NK-92 (cell line): ENCODE data around the gene APH1B.
"Not testable (repeated sequence)": the region's sequence is repeated elsewhere in the genome, so short reads cannot be mapped to it uniquely, and the experiment has no call there.

ENCODE experiments used
- DNase-seq: peaks from one replicate; lab custom pipeline; 2025; ENCODE audit not compliant: unreplicated experiment; lab: John Stamatoyannopoulos, UW

Gene APH1B

DNA sequence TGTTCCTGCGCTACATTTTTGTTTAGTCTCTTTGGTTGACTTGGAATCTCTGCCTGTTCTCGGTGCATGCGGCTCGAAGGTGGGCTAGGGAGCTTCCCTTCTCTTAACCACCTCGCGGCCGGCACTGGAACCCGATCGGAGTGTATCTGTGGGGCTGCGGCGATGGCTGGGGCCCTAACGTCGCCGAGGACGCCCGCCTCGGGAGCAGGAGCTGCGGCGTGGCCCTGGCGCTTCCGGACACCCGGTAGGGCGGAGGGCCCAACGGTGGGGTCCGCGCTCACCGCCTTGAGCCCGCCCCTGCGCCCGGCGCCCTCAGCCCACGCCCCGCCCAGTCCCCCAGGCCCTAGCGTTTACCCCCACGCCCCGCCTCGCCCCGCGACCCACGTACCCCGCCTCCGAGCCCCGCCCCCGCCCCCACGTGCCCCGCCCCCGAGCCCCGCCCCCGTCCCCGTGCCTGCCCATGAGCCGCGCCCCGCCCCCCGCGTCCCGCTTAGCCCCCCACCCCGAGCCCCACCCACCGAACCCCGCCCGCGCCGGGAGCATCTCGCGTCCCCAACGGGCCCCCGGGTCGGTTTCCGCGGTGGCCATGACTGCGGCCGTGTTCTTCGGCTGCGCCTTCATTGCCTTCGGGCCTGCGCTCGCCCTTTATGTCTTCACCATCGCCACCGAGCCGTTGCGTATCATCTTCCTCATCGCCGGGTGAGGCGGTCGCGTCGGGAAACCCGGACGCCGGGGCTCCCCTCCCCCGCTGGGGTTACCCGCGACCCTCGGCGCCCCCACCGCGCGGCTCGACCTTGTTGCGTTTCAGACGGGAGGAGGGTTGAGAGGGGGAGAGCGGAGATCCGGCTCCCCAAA is at the start of gene APH1B:
TSS of gene APH1B (plus strand) at position 568 of the 855 bp plus-strand sequence. CDS start at position 587, 19 bp downstream.
- DNase-seq, result no peak

DNA sequence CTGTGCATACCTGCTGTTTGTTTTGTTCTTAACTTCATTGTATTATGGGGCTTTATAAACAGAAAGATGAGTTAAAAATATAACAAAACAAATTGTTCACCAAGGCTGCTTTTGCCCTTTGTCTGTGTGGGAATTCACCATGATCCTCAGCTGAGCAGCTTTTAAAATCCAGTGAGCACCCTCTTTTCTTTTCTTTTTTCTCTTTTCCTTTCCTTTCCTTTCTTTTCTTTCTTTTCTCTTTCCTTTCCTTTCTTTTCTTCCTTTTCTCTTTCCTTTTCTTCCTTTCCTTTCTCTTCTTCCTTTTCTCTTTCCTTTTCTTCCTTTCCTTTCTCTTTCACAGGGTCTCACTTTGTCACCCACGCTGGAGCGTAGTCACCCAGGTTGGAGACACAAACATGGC is 49.7 kb upstream of the APH1B start:
- DNase-seq, result no peak

DNA sequence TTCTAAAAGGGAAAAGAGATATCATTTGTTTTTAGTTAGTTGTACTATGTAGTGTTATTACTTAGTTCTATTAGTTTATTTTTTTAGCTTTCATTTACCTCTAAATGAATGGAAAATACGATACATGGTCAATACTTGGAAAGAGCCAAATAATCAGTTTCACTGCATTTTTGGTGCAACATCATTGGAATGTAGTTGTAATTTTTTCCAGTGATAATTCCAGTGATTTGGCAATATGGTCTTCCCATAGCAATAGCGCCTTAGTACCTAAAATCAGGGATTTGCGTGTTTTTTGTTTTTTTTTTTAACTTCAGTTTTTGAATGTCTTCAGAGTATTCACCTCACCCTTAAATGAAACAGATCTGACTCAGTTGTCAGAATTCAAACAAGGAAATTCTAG is 46.2 kb upstream of the APH1B start:
- no peak for DNase-seq

DNA sequence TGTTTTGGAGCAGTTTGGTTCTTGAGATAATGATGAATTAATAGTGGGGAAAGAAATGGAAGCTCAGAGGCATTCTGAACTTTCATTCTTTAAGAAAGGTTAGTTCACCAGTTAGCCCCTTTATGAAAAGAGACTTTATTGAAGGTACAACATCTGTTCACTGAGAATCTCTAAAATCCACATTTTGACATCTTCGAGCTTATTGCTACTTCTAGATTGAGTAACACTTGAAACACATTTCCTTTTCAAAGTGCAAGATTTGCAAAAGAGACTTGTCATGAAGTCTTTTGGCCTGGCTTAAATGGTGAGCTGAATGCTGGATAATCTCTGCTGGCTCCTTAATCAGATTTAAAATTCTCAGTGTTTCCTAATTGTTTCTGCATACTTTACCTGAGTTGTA is 45.7 kb upstream of the APH1B start:
- DNase-seq, result no peak

DNA sequence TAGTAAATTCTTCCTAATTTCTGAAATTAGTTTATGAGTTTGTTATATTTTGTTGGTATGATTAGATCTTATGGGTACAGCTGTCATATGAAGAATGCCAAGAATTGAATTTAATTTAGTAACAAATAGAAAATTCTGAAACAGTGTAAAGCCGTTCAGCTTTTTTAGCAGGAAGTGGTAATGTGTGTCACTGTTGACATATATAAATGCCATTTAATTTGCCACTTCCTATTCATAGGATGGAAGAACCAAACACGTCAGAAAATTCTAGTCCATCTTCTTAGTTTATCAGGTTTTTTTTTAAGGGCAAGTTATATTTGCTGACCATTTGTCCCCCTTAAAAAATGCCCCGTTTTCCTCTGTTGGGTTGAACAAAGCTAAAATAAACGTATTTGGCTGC is 45.0 kb upstream of the APH1B start:
- DNase-seq, result no peak

DNA sequence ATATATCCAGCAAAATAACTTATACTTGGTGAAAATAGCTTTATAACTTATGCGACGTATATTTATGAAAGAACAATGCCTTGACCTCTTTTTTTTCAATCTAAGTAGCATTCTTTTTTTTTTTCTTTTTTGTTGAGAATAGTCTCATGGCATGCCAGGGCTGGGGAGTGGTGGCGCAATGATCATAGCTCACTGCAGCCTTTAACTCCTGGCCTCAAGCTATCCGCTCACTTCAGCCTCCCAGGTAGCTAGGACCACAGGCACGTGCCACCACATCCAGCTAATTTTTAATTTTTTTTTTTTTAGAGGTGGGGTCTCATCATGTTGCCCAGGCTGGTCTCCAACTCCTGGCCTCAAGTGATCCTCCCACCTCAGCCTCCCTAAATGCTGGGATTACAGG is 44.5 kb upstream of the APH1B start:
- DNase-seq, result no peak

DNA sequence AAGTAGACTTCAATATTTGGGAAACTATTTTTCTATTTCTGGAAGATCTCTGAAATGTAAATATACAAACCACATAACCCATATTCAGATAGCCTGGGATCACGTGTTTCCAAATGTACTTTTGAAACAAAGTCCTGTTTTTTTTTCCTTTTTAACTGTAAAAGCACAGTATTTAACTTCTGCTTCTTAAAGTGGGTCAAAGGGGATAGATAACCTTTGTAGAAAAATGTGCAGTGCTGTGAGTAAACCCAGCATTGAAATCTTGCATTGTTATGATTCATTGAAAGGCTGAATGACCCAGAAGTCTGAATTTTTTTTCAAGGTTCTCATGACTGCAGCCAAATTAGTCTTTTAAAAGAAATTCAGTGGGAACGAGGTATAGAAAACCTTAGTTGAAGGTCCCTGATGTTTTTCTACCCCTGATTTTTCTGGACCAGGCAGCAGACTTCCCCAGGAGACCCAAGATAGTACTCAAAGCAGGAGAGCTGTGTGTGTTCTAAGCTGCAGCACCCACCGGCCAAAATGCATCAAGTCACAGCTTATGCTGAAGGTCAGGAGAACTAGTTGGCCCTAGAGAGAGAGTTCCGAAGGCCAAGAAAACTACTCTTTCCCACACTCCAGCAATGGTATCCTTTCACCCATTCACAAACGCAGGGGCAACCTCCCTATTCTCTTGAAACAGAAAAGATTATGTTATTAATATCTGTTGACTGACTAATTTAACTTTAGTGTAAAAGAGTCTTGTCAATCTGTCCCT is 43.6 kb upstream of the APH1B start:
- DNase-seq, result no peak

DNA sequence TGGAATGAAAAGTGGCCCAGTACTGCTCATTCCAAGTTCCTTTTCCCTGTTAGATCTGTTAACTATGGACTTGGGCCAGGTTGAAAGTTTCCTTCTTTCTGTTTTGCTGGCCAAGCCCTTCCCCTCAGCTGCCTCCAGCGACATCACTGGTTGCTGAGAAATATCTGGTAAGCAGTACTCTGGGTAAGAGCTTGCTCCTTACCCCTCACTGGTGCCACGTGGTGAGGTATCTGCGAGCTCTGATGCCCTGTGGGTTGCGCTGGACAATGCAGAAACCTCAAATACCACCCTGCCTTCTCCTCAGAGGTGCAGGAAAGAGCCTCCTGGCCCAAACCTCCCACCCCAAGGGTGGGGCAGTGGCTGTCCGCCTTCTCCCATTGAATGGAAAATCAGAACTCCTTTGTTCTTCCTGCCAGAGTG is 42.9 kb upstream of the APH1B start:
- DNase-seq, result no peak

DNA sequence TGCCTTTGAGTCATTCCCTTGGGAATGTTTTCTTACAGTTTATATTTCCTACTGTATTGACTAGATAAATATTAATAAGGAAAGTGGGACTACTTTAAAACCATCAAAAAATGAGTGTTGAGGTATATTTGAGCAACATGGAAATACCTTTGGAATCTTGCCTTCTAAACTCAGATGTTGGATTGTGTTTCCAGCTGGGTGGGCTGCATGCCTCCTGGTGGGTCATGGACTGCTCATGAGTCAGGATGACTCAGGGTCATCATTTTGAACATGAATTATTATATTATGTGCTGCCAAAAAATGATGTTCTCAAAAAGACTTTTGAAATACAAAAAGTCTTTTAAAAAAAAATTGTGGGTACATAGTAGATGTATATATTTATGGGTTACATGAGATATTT is 41.1 kb upstream of the APH1B start:
- no peak for DNase-seq

DNA sequence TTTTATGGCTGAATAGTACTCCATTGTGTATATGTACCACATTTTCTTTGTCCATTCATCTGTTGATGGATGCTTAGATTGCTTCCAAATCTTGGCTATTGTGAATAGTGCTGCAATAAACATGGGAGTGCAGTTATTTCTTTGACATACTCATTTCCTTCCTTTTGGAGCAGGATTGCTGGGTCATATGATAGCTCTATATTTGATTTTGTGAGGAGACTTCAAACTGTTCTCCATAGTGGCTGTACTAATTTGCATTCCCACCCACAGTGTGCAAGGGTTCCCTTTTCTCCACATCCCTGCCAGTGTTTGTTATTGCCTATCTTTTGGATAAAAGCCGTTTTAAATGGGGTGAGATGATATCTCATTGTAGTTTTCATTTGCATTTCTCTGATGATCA is 40.3 kb upstream of the APH1B start:
- not testable (repeated sequence) for DNase-seq

DNA sequence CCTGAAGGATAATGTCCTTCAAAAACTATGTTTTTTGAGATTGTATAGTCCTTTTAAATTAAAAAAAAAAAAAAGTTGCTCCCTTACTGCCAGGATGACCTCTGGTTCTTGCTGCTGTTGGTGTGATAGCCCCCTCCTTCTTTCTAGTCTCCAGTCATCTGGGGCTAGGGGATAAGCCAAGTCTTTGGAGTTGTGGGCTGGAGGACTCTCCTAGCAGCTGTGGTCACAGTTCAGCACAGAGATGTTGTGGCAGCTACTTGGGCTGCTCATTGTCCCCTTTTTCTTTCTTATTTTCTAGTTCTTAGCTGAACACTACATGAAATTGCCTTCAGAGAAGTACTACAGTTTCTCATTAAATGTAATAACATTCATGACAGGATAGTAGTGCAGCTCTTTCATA is 39.2 kb upstream of the APH1B start:
- DNase-seq, result no peak

DNA sequence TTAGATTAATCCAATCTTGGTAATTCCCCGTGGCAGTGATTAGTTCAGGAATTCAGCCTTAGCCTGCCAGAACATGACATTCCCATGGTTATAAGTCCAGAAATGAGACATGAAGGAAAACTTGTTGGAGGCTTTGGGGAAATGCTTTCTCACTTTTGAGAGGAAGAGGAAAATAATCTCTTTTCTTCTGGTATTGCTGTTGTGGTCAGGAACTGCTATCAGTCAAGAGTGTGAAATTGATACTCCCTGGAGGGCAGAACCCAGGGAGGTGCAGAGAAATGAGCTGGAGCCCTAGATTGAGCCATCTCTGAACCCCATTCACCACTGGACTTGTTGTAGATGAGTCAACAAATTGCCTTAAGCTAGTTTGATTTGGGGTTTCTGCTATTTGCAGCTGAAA is 38.6 kb upstream of the APH1B start:
- DNase-seq, result no peak

DNA sequence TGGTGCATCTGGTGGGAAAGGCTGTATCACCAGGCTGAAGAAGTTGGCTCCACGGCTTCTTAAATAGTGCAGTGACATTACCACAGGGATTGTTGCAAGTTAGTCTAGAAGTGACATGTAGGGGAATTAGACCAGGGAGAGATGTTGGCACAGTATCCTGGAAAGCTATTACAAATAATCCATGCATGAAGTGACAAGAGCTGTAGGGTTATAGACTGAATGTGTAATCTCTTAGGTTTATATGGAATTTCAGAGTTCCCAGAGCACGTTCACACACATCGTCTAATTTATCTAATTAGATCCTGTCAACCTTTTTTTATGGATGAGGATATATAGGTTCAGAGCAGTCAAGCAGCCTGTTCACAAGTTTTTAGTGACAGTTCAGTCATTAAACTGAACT is 37.3 kb upstream of the APH1B start:
- no peak for DNase-seq

DNA sequence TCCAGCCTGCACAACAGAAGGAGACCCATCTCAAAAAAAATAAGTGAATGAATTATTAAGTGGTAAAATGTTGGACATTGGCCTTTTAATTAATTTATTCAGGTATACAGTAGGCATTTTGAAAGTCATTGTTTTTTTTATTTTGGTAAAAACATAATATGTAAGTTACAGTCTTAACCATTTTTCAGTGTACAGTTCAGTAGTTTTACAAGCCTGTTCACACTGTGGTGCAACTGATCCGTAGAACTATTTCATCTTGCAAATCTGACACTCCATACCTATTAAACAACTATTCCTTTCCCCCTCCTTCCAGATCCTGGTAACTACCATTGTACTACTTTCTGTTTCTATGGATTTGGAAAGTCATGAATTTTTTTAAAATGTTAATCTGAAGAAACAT is 36.1 kb upstream of the APH1B start:
- no peak for DNase-seq

DNA sequence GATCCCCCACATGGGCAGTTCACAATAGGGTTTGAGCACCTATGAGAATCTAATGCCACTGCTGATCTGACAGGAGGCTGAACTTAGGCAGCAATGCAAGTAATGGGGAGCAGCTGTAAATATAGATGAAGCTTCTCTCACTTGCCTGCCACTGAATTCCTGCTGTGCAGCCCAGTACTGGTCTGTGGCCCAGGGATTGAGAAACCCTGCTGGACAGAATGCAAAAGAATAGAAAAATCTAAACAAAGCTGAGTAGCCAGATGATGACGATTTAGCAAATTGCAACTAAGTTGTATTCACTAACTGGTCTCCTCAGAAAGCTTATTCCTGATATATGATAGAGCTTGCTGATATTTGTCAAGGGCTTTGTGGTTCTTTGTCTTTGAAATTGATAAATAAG is 34.3 kb upstream of the APH1B start:
- DNase-seq, result no peak

DNA sequence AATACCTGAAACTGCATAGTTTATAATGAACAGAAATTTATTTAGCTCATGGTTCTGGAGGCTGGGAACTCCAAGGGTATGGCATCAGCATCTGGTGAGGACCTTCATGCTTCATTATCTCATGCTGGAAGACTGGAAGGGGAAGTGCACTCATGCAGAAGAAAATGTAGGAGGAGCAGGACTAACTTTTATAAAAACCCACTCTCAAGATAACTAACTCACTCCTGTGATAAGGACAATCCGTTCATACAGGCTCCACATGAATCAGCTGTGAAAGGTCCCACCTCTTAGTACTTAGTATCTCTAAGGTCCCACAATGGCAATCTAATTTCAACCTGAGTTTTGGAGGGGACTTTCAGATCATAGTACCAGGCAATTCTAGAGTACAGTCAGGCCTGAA is 33.6 kb upstream of the APH1B start:
- DNase-seq, result no peak

DNA sequence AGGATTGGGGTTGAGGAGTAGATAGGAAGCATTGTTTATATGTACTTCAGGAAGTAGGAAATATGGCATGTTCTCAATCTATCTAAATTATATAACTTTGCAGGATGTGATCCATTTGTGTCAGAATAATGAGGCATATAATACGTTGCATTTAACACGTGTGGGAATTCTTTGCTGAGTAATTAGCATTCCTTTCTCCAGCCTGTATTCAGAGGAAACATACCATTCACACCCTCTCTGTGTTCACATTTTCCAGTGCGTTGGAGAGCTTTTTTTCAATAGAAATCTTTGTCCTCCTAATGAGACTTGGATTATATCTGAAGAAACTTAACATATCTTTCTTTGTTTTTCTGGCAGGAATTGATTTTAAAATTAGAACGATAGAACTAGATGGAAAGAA is 33.0 kb upstream of the APH1B start:
- DNase-seq, result no peak

DNA sequence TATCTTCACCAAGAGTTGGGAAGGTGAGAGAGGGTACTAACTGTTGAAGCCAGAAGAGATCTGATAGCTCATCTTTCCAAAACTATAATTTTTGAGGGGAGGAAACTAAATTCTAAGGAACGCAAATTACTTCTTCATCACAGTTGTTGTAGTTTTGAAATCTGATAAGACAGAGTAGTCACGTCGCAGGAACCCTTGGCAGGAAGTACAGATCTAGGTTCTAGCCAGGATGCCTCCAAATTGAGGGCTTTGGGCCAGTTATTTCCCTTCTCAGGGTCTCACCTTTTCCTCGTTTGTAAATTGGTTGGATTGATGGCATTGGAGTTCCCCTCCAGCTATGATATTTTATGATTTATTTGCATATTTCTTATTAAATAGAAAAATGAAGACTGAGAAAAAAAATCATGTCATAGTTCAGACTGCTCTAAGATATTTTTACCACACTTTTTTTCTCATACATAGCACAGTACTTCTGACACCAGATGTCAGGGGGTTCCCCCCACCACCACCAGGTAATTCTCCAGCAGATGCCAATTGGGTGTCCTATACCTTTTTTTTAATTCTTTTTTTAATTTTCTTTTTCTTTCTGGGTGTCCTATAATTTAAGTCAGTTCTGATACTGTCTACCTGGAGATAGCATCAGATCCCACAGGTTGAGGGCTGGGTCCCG is 32.3 kb upstream of the APH1B start:
- no peak for DNase-seq

DNA sequence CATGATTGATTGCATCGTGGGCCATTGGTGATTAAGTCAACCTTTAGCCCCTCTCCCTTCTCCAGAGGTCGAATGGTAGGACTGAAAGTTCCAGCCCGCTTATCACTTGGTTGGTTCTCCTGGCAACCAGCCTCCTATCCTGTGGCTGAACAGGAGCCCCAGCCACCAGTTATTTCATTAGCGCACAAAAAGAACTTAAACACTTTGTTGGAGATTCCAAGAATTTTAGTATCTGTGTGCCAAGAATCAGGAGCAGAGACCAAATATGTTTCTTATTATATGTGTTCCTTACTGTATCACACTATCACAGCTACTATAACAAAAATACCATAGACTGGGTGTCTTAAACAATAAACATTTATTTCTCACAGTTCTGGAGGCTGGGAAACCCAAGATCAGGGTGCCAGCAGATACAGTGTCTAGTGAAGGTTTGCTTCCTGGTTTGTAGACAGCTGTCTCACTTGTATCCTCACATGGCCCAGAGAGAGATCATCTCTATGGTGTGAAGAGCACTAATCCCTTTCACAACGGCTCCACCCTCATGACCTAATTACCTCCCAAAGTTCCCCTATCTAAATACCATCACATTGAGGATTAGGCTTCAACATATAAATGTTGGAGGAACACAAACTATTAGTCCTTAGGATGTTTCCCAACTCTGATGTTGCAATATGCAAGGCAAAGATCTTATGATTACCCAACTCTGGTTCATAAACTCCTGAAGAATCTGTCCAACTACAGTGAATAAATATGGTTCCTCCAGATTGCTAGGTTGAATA is 30.5 kb upstream of the APH1B start:
- no peak for DNase-seq

DNA sequence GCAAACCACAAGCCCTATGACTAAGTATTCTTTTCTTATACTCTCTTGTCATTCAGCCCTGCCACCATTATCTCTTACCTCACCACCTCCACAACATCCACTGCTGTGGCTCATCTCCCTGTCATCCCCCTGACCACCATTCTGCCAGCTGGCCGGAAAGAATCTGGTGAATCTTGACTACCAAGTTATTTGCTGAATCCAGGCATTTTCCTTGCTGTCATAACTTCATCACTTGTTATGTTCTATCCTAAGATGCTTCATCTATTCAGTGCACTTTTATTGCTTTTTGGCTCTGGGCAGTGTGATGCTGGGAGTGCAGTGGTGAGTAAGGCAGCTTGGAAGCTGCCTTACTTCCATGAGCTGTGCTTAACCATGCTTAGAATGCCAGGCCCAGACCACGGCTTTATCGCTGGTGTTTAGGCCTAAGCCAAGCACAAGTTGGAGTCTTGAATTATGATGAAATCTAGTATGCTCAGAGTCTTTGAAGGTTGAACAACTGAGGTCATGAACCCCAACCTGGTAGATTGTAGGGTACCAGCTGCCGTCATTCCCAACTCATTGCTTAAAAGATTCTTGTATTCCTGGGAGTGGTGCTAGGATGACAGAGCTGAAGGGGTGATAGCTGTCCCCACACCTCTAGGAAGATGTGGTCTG is 27.0 kb upstream of the APH1B start:
- DNase-seq, result no peak

DNA sequence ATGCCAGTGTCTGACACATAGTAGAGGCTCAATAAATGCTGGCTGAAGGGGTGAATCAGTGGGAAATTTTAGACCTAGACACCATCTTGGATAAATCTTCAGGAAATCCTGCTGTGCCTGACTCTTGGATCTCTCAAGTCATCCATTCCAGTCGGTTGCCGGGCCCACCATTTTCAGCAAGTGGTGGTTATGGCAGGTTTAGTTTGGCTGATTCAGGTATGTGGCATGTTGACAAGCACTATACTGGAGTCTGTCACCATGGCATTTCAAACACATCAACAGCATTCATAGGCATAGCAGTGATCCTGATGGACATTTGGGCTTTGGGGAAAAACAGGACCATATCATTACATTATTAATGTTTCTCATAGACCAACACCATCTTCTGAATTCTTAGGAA is 25.7 kb upstream of the APH1B start:
- DNase-seq, result no peak
